Activated effector memory CD4-positive, alpha-beta T cell treated with anti-CD3 and anti-CD28 coated beads, Interleukin-2, amount 50 U/mL, for 16 hours (primary cell): Measurements from ENCODE around the gene SAMM50.

Experiments used
- DNase-seq: peaks from one replicate; pipeline ENCODE4 v3.0.0-alpha.2; 2020

Gene SAMM50

DNA sequence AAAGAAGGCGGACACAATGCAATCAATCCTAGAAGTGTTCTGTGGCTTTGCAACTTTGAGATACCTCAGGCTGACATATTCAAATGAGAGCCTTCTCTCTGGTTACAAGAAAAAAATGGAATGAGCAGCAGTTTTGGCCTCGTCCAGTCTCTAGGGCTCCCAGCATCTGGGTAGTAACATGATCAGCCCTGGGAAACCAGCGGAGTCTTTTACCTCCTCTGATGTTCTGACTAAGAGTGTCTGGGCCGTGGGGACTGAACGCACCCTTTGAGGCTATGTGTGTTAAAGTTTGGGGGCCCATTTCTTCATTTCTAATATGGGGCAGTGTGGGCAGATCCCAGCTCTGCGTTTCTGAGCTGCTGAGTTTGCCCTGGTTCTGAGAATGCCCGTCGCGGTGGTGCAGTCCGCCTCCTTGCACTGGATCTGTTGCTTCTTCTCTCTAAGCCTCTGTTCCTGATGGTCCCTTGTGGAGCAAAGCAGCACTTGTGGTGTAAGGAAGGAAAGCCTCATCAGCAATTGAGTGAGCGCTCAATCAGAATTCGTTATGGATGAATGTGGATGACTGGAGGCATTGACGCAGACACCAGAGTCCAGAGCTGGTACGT, 77.0 kb downstream of the SAMM50 start:
- no peak for DNase-seq

DNA sequence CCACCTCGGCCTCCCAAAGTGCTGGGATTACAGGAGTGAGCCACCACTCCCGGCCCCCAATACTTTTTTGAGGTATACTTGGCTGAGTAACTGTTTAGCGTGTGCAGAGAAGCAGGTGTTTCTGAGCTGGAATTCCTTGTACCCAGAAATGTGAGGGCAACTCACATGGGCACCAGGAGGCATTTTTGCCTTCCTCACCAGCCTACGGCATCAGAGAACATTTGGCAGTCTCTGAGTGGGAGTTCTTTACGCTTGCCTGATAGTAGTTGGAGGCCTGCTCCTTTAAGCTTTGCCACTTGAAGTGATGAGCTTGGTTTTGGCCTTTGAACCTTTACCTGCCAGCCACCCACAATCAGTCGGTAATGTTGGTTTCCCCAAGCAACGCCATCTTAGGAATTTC, 78.0 kb downstream of the SAMM50 start:
- DNase-seq = no peak

DNA sequence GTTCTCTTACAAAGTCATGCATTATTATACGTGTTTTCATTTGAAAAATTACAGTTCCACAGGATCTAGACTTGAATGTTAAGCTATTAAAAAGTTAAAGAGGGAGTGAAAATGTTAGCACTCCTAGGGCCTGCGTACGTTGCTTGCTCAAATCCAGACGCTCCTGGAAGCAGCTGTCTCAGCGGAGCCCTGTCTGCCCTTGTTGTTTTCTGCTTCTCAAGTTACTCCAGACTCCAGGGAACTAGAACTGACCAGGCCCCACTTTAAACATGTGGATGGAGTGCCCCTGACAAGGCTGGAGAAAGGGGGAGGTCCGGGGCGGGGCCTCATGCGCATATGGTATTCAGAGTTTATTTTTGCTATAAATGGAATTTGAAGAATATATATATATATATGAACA, 78.5 kb downstream of the SAMM50 start:
- DNase-seq = no peak

DNA sequence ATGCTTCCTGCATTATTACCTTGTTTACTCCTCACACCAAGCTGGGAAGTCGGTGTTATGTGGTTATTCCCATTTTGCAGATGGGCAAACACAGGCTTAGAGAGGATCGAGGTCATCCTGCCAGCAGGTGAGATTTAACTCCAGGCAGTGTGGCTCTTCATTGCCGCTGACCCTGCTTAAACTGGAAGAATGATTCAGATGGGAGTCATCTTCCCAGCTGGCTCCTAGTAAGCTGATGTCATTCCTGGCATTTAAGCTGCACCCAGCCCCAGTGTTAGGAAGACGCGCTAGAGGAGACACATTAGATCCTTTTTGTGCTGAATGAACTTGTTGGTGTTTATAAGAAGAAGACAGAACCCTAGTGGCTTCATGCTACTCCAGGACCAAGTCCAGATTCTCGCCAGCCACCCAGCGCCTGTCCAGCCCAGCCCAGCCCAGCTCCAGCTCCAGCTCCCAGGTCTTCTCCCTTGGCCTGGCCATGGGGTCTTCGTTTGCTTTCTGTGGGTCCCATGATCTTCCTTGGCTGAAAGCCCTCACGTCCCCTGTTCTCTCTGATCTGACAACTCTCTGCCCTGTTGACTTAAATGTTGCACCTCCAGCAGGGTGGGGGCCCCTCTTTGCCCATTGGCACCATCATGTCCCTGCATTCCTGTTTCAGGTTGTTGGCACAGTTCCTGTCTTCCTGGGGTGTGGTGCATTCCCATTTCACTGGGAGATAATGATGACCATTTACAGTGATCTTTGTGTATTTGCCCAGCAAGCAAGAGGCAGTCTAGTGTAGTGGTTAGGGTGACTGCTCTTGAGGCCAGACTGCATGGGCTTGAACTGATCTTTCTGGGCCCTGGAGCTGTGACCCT, 82.5 kb downstream of the SAMM50 start:
- no peak for DNase-seq

DNA sequence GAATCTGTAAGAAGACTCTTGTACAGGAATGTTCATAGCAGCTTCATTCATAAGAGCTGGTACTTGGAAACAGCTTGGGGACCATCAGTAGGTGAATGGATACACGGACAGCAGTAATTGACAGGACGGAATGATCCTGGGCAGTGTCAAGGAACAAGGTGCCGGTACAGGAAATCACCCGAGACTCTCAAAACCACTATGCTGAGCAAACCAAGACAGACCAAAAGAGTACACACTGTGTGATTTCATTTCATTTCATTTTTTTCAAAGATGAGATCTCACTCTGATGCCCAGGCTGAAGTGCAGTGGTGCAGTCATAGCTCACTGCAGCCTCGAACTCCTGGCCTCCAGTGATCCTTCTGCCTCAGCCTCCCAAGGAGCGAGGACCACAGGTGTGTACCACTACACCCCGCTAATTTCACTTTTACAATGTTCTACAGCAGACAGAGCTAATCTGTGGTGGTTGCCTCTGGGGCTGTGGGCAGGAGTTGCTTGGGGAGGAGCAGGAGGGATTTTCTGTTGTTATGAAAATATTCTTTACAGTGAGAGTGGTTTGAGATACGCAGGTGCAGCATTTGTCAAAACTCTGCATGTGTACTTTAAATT, 84.4 kb downstream of the SAMM50 start:
- DNase-seq = no peak

DNA sequence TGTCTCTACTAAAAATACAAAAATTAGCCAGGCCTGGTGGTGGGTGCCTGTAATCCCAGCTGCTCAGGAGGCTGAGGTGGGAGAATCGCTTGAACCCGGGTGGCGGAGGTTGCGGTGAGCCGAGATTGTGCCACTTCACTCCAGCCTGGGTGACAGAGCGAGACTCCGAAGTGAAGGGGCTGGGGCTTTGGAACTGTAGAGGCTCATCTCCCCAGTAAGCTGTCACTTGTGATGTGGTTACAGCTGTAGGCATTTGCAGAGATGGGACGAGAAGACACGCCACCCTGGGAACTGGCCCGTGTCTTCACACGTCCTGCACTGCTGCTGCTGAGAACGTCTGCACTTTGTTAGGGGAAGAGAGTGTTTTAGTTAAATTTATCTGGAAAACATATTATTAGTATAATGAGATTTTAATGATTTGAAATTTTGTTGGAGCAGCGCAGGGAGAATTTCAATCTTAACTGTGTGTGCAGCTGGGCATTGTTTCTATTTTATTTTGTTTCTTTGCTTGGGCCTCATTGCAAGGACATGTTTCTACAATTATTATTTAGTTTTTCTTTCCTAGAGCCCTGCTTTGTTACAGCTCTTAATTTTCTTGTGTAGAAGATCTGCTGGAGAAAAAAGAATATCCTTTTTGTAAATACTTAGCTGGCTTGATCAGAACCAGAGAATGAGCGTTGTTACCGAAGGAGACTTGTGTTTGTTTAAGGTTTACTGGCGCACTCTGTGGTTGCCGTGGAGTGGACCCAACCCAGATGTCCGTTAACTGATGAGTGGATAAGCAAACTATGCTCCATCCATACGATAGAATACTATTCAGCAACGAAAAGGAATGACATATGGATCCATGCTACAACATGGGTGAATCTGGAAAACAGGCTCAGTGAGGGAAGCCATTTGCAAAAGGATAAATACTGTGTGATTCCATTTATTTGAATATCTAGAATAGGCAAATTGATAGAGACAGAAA, 87.3 kb downstream of the SAMM50 start:
- no peak for DNase-seq

DNA sequence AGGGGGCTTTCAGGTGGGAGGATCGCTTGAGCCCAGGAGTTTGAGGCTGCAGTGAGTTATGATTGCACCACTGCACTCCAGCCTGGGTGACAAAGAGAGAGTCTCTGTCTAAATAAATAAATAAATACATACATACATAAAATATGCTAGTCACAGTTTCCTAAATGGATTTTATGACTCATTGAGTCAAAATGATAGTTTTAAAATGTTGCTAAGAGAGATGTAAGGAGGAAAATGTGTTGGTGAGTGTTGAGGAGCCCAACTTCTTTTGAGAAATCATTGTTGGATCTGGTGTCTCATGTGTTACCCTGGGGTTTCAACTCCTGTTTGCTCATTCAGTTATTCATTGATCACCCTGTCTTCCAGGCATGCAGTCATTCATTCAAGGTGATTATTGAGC, 89.9 kb downstream of the SAMM50 start:
- DNase-seq = no peak
